ENCODE data around the gene ZNF74. TPM values are rescaled to one million over a fixed set of nuclear protein-coding genes. Genes with fewer than 3 reads are reported as not detected.

Gene ZNF74
- total and polyA plus RNA-seq, 10 of the 15 experiments (the other 5 are each of a cell fraction or from before 2014, with no cell fraction given) = 0.37 to 9.3 (median 5.1) TPM

DNA sequence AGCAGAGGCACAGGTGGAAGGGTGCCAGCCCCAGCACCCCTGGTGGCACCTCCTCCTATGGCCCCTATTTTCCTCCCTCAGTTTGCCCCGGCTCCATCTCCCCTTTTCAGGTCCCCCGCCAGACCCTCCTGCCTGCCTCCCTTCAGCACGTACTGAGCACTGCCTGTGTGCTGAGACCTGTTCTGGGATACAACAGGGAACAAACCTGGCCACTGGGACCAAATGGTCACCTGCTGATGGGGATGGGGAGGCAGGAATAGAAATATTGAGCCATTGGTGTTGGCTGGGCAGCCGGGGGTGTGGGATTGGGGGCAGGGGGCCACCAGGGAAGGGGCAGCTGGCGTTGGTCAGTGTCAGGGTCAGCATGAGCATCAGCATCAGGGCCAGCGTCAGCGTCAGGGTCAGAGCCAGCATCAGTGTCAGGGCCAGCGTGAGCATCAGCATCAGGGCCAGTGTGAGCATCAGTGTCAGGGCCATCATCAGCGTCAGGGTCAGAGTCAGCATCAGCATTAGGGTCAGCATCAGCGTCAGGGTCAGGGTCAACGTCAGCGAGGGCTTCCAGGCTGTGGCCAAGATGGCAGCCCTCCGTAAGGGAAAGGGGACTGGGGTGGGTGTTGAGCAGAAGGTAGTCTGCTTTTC lies 7.5 kb downstream of the ZNF74 start:
- ChIA-PET POLR2A (no interaction called here), CTCF (no interaction called here), RAD21 (ENCODE audit: unreplicated experiment) (no interaction called here), SMC1A (ENCODE audit: uncharacterized antibody, unreplicated experiment) (no interaction called here)
- no peak overlapping the region for H2AFZ ChIP-seq (ENCODE audit: control insufficient read depth, low read depth, low read length)
- no peak overlapping the region for H3K27ac ChIP-seq (ENCODE audit: control insufficient read depth, insufficient read depth)
- H3K4me3 ChIP-seq = no peak overlapping the region
- intact Hi-C loops (cut with micrococcal nuclease; ENCODE audit: unreplicated experiment) = no loop called here
- H3K27me3 ChIP-seq (replicated peaks in 1 of 2; ENCODE audit: control insufficient read depth in 2 of 2, insufficient read depth in 2 of 2, low read length in 1 of 2) = no peaks in the 10 kb centered on the region; a peak in 1 of 4 replicates
- in situ Hi-C loops (cut with MboI) = no loop called here
- H3K9ac ChIP-seq (ENCODE audit: control insufficient read depth, insufficient read depth, low read length) = no peak overlapping the region
- ATAC-seq (no peak), FAIRE-seq (no peak), DNase-seq (ENCODE audit: low read depth, low spot score) (no peak)
- H3K9me3 ChIP-seq (replicated peaks; ENCODE audit: control insufficient read depth, insufficient read depth, low read length) = no peaks in the 10 kb centered on the region
- H3K36me3 ChIP-seq (ENCODE audit: control insufficient read depth in 2 of 2, insufficient read depth in 2 of 2, low read length in 1 of 2) = peaks cover 0 to 6% of the 10 kb centered on the region in 2 experiments; a peak in 3 of 4 replicates
- no peaks in the 10 kb centered on the region for H4K20me1 ChIP-seq (ENCODE audit: control insufficient read depth, insufficient read depth)
- H3K79me2 ChIP-seq (ENCODE audit: control insufficient read depth, insufficient read depth, low read length) = no peaks in the 10 kb centered on the region
- WGBS (ENCODE audit: insufficient coverage, insufficient replicate concordance, low lambda C conversion rate, missing lambda C conversion rate) = 91% methylated on average over 13 of the region's 13 CpGs
- TF ChIP-seq CHD2 (IDR thresholded peaks at IDR 0.05; ENCODE audit: borderline replicate concordance, low read depth, low read length) (no peak), NFXL1 (IDR thresholded peaks at IDR 0.05; ENCODE audit: borderline replicate concordance) (no peak), GATAD2B (conservative IDR thresholded peaks at IDR 0.05; ENCODE audit: low read depth) (no peak), CBX3 (IDR thresholded peaks at IDR 0.05; ENCODE audit: borderline replicate concordance, low read depth) (no peak), RELB (IDR thresholded peaks at IDR 0.05; ENCODE audit: low read depth) (no peak), STAT3 (IDR thresholded peaks at IDR 0.05; ENCODE audit: low read depth, low read length) (no peak), NR2C2 (IDR thresholded peaks at IDR 0.05; ENCODE audit: borderline replicate concordance, control insufficient read depth, insufficient read length, low read depth) (no peak), RB1 (IDR thresholded peaks at IDR 0.05; ENCODE audit: borderline replicate concordance) (no peak), SRF (IDR thresholded peaks at IDR 0.05; ENCODE audit: low read depth in 2 of 2, low read length in 2 of 2) (no peak), SMC3 (IDR thresholded peaks at IDR 0.05; ENCODE audit: borderline replicate concordance, low read length) (no peak), TAF1 (IDR thresholded peaks at IDR 0.05; ENCODE audit: borderline replicate concordance, low read depth, low read length) (no peak), ZBED1 (IDR thresholded peaks at IDR 0.05; ENCODE audit: borderline replicate concordance) (no peak), PBX3 (IDR thresholded peaks at IDR 0.05; ENCODE audit: insufficient replicate concordance, low read depth, low read length) (no peak)
- H3K4me2 ChIP-seq (ENCODE audit: control insufficient read depth, insufficient read depth) = no peak overlapping the region
- no peaks in the 10 kb centered on the region; the same call in 1 of the 2 replicates for H3K4me1 ChIP-seq (ENCODE audit: control insufficient read depth, insufficient read depth, low read length)
- BruUV-seq (replicated peaks) = no TSS peak
